Ishikawa (cell line): Measurements from ENCODE around the gene MSLN.
A peak's percentile ranks its signal among the peaks of the same experiment; 100 is the strongest.

Source experiments
- CEBPB ChIP-seq: IDR thresholded peaks from 2 replicates; pipeline ENCODE4 v1.6.1; 2012
- EP300 ChIP-seq: IDR thresholded peaks from 2 replicates; pipeline ENCODE4 v1.6.1; 2012; ENCODE audit warnings: borderline replicate concordance
- FOXM1 ChIP-seq: IDR thresholded peaks from 2 replicates; pipeline ENCODE4 v1.6.1; 2012; ENCODE audit warnings: low read depth, borderline replicate concordance
- NFIC ChIP-seq: IDR thresholded peaks from 2 replicates; pipeline ENCODE4 v1.6.1; 2012
- RAD21 ChIP-seq: IDR thresholded peaks from 2 replicates; pipeline ENCODE4 v1.6.1; 2012; ENCODE audit warnings: low read depth
- TAF1 ChIP-seq: IDR thresholded peaks from 2 replicates; pipeline ENCODE4 v1.6.1; 2012; ENCODE audit warnings: low read depth, mild to moderate bottlenecking
- TCF12 ChIP-seq: IDR thresholded peaks from 2 replicates; pipeline ENCODE4 v1.6.1; 2012; ENCODE audit warnings: low read depth
- TEAD4 ChIP-seq: IDR thresholded peaks from 2 replicates; pipeline ENCODE4 v1.6.1; 2012
- YY1 ChIP-seq: IDR thresholded peaks from 2 replicates; pipeline ENCODE4 v1.6.1; 2012; ENCODE audit warnings: low read depth
- ZBTB7A ChIP-seq: IDR thresholded peaks from 2 replicates; pipeline ENCODE4 v1.6.1; 2012; ENCODE audit warnings: low read depth
- TF ChIP-seq, protein P1 (sequence below): IDR thresholded peaks from 2 replicates; pipeline ENCODE4 v1.6.1; 2012; ENCODE audit warnings: low read depth, mild to moderate bottlenecking
- TF ChIP-seq, protein P2 (sequence below): IDR thresholded peaks from 2 replicates; pipeline ENCODE4 v1.6.1; 2012
- TF ChIP-seq, protein P3 (sequence below): IDR thresholded peaks from 2 replicates; pipeline ENCODE4 v1.6.1; 2012

The MSLN gene

DNA sequence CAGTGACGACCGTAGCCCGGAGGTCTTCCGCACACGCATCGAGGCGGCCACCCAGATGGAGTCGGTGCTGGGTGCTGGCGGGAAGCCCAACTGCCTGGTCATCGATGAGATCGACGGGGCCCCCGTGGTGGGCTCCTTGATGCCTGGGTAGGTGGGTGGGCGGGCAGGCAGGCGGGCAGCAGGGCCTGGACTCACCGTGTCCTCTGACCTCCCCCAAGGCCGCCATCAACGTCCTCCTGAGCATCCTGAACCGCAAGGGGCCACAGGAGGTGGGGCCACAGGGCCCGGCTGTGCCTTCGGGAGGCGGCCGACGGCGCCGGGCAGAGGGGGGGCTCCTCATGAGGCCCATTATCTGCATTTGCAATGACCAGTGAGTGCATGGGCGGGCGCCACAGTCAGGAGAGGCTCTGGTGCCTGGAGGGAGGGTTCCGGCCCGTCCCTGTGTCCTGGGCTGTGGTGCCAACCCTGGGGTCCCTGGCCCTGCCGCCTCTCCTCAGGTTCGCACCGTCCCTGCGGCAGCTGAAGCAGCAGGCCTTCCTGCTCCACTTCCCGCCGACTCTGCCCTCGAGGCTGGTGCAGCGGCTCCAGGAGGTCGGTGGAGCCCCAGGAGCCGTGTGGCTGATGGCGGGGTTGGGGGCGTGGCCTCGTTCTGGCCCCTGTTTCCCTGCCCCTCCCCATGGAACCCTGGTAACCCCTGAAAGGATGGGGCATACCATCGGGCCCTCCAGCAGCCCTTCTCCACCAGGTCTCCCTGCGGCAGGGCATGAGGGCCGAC, 31.9 kb downstream of the MSLN start:
- TF ChIP-seq YY1: no peak
- TF ChIP-seq TAF1: no peak
- TF ChIP-seq FOXM1: no peak
- TF ChIP-seq, protein P1, sequence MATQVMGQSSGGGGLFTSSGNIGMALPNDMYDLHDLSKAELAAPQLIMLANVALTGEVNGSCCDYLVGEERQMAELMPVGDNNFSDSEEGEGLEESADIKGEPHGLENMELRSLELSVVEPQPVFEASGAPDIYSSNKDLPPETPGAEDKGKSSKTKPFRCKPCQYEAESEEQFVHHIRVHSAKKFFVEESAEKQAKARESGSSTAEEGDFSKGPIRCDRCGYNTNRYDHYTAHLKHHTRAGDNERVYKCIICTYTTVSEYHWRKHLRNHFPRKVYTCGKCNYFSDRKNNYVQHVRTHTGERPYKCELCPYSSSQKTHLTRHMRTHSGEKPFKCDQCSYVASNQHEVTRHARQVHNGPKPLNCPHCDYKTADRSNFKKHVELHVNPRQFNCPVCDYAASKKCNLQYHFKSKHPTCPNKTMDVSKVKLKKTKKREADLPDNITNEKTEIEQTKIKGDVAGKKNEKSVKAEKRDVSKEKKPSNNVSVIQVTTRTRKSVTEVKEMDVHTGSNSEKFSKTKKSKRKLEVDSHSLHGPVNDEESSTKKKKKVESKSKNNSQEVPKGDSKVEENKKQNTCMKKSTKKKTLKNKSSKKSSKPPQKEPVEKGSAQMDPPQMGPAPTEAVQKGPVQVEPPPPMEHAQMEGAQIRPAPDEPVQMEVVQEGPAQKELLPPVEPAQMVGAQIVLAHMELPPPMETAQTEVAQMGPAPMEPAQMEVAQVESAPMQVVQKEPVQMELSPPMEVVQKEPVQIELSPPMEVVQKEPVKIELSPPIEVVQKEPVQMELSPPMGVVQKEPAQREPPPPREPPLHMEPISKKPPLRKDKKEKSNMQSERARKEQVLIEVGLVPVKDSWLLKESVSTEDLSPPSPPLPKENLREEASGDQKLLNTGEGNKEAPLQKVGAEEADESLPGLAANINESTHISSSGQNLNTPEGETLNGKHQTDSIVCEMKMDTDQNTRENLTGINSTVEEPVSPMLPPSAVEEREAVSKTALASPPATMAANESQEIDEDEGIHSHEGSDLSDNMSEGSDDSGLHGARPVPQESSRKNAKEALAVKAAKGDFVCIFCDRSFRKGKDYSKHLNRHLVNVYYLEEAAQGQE: no peak
- TF ChIP-seq, protein P2, sequence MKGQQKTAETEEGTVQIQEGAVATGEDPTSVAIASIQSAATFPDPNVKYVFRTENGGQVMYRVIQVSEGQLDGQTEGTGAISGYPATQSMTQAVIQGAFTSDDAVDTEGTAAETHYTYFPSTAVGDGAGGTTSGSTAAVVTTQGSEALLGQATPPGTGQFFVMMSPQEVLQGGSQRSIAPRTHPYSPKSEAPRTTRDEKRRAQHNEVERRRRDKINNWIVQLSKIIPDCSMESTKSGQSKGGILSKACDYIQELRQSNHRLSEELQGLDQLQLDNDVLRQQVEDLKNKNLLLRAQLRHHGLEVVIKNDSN: no peak
- no peak for TF ChIP-seq RAD21

DNA sequence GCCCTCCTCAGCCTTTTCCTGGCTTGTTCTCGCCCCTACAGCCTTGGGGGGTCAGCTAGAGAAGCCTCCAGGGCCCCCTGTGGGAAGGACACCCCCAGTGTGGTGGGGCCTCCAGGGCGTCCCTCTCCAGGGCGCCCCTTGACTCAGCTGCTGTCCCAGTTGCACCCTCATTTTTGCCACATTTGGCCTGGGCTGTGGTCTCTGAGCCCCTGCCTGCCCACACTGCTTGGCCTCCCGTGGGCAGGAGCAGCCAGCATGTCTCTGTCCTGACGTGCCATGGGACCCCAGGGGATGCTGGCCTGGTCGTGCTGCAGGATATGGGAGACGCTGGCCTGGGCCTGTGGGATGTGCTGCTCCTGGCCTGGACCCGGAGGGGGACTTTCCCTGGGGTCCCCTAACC, 32.9 kb downstream of the MSLN start:
- TF ChIP-seq EP300: no peak
- no peak for TF ChIP-seq ZBTB7A
- TF ChIP-seq, protein P1: no peak
- TF ChIP-seq NFIC: no peak
- no peak for TF ChIP-seq RAD21
- TF ChIP-seq, protein P2: no peak

DNA sequence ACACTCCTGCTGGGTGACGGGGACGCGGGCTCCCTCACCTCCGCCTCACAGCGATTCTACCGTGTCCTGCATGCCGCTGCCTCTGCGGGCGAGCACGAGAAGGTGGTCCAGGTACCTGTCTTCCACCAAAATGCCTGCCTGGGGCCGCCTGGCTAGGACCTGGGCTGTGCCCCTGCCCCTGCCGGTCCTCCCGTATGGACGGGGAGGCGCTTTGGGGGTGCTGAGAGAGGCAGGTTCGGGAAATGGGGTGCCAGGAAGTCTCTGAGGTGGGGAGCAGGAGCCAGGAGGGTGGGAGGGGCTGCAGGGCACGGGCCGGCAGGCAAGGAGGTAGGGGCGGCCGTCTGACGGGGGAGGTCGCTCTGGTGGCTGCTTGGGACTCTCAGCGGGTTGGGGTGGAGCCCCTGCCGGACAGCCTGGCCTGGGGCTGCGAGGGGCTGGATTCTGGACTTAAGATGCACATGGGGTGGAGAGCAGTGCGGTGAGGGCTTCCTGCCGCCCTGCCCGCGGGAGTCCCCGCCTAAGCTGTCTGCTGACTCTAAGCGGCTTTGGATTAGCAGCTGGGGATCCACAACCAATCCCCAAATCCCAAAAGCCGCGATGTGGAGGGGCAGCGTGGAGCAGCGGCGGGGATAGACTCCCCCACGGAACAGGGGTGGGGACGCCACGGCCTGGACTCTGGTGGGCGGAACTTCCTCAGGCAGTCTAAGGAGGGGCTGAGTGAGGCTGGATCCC, 33.7 kb downstream of the MSLN start:
- no peak for TF ChIP-seq TEAD4
- TF ChIP-seq ZBTB7A: 0 out of 2 replicates have a peak, but pooled peaks have one; percentile 37

DNA sequence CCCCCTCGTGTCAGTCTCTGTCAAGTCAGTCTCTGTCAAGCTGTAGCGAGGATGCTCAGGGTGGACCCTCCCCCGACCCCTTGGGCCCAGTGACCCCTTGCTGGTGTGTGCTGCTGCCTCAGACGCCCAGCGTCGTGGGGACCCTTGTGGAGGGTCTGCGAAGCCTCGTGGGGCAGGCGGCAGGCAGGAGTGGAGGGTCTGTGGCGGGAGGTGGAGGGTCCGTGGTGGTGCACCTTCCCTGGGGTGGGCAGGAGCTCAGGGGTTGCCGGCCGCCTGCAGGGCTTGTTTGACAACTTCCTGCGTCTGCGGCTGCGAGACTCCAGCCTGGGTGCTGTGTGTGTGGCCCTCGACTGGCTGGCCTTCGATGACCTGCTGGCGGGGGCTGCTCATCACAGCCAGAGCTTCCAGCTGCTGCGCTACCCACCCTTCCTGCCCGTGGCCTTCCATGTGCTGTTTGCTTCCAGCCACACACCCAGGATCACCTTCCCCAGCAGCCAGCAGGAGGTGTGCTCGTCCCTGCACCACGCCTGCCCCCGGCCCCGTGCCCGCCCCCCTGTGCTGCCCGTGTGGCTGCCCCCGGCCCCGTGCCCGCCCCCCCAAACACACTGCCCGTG, 34.4 kb downstream of the MSLN start:
- peak; percentile 79 for TF ChIP-seq ZBTB7A
- TF ChIP-seq EP300: no peak
- no peak for TF ChIP-seq TAF1

DNA sequence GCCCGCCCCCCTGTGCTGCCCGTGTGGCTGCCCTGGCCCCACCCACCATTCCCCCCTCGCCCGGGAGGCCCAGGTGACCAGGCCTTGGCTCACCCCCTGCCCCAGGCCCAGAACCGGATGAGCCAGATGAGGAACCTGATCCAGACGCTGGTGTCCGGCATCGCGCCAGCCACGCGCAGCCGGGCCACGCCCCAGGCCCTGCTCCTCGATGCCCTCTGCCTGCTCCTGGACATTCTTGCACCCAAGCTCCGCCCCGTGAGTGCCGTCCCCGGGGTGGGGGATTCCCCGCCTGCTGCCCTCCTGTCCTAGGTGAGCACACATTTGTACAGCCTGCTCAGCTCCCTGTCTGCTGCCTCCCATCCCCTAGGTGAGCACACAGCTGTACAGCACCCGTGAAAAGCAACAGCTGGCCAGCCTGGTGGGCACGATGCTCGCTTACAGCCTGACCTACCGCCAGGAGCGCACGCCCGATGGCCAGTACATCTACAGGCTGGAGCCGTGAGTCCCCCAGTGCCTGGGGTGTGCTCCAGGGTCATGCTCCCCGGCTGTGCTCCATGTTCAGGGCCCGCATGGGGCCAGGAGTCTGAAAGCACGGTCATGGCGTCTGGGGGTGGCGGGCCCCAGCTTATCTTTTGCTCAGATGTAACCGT, 35.2 kb downstream of the MSLN start:
- TF ChIP-seq TEAD4: peak; percentile 71
- TF ChIP-seq, protein P3, sequence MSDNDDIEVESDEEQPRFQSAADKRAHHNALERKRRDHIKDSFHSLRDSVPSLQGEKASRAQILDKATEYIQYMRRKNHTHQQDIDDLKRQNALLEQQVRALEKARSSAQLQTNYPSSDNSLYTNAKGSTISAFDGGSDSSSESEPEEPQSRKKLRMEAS: peak; percentile 88
- peak; percentile 91; the same call in 1 of the 2 replicates for TF ChIP-seq TCF12
- TF ChIP-seq, protein P2: peak; percentile 73
- 0 out of 2 replicates have a peak, but pooled peaks have one; percentile 5 for TF ChIP-seq ZBTB7A
- no peak for TF ChIP-seq CEBPB
- no peak for TF ChIP-seq TAF1
- TF ChIP-seq NFIC: peak; percentile 93
- peak; percentile 60; the same call in 1 of the 2 replicates for TF ChIP-seq EP300
